Fibroblast of lung (primary cell): Measurements from ENCODE around the gene CASP7.

Source experiments
- CTCF ChIP-seq, 2 donors: IDR thresholded peaks in 1 of 2; conservative IDR thresholded peaks in 1 of 2; 1 replicate in 1 of 2; 2 replicates in 1 of 2; pipeline ENCODE4 v1.5.1; 2011 to 2012; ENCODE audit warnings: low read length in 2 of 2, control low read depth in 1 of 2, inconsistent platforms in 1 of 2, low read depth in 1 of 2, mild to moderate bottlenecking in 1 of 2
- EZH2 ChIP-seq: IDR thresholded peaks from 2 replicates; pipeline ENCODE4 v1.5.1; 2012; ENCODE audit warnings: low read length, control low read depth, mild to moderate bottlenecking; ENCODE audit errors: missing control alignments

- TF ChIP-seq CTCF (conservative IDR thresholded peaks at IDR 0.05 in 1 of 2, IDR thresholded peaks at IDR 0.05 in 1 of 2; ENCODE audit: low read depth in 1 of 2, low read length in 2 of 2) (no peak), EZH2 (no peak)
Observed at GRCh38 chr10:113646336-113647201, 33.1 kb upstream of the CASP7 start.
